ENCODE data around the gene OR10H3.

The OR10H3 gene

GRCh38 chr19:15787611-15788155 is 49.9 kb downstream of the OR10H3 start, which contains the start of gene OR10H5:
TSS of gene OR10H5 (plus strand) at chr19:15787661. CDS start at chr19:15794049, 6,388 bp downstream.
- H3K27ac Mint-ChIP-seq: no peak within 1 kb of the TSS
- peaks cover 1% of the 10 kb centered on the region for H3K4me1 Mint-ChIP-seq (ENCODE audit: low read depth)
- H3K9me3 Mint-ChIP-seq: no peaks in the 10 kb centered on the region
- intact Hi-C loops (cut with micrococcal nuclease): no loop called here
- peaks cover 26% of the 10 kb centered on the region for H3K27me3 Mint-ChIP-seq
- no peak within 1 kb of the TSS for H3K4me3 Mint-ChIP-seq
- no peaks in the 10 kb centered on the region for H3K36me3 Mint-ChIP-seq (ENCODE audit: low read depth)

- H3K9me3 Mint-ChIP-seq: no peaks in the 10 kb centered on the region
- intact Hi-C loops (cut with micrococcal nuclease): no loop called here
- peaks cover 24% of the 10 kb centered on the region for H3K27me3 Mint-ChIP-seq
- no peaks in the 10 kb centered on the region for H3K36me3 Mint-ChIP-seq (ENCODE audit: low read depth)
- H3K4me3 Mint-ChIP-seq: no peak overlapping the region
- H3K27ac Mint-ChIP-seq: no peak overlapping the region
- H3K4me1 Mint-ChIP-seq (ENCODE audit: low read depth): no peaks in the 10 kb centered on the region
Observed at GRCh38 chr19:15788594-15789270, 50.9 kb downstream of the OR10H3 start.

- peaks cover 4% of the 10 kb centered on the region for H3K9me3 Mint-ChIP-seq
- H3K36me3 Mint-ChIP-seq (ENCODE audit: low read depth): no peaks in the 10 kb centered on the region
- H3K4me1 Mint-ChIP-seq (ENCODE audit: low read depth): peaks cover 4% of the 10 kb centered on the region
- H3K4me3 Mint-ChIP-seq: no peak overlapping the region
- intact Hi-C loops (cut with micrococcal nuclease): no loop called here
- no peak overlapping the region for H3K27ac Mint-ChIP-seq
- H3K27me3 Mint-ChIP-seq: peaks cover 24% of the 10 kb centered on the region
Observed at GRCh38 chr19:15790096-15790495, 52.3 kb downstream of the OR10H3 start.

Measured in dendritic cell treated with granulocyte-macrophage colony-stimulating factor and Interleukin-4, amounts not matched to agents 40 ng/mL and 50 ng/mL, for 4 days (primary cell).